ENCODE data around the gene HRG. TPM values are rescaled to one million over a fixed set of nuclear protein-coding genes. Genes with fewer than 3 reads are reported as not detected.

Gene HRG
- total and polyA plus RNA-seq, 2 experiments from 2014 or later: not detected

- Histone ChIP-seq H3K36me3 (ENCODE audit: low read depth) (no peaks in the 10 kb centered on the region), H2AFZ (no peak overlapping the region), H3K79me2 (ENCODE audit: insufficient read depth) (no peaks in the 10 kb centered on the region), H3K4me1 (ENCODE audit: insufficient read depth) (no peaks in the 10 kb centered on the region), H3K27ac (no peak overlapping the region), H4K20me1 (ENCODE audit: insufficient read depth) (no peaks in the 10 kb centered on the region), H3F3A (ENCODE audit: insufficient read depth) (no peaks in the 10 kb centered on the region), H3K9me2 (ENCODE audit: insufficient read depth) (no peaks in the 10 kb centered on the region), H3K27me3 (replicated peaks; ENCODE audit: insufficient read depth) (peaks cover 20% of the 10 kb centered on the region), H3K9ac (no peak overlapping the region), H3K4me3 (no peak overlapping the region), H3K4me2 (ENCODE audit: unreplicated experiment) (no peak overlapping the region), H3K9me3 (ENCODE audit: low read depth) (no peaks in the 10 kb centered on the region)
- WGBS, 2 experiments (ENCODE audit: low coverage in 1 of 2, low lambda C conversion rate in 2 of 2, missing lambda C conversion rate in 2 of 2): 3 to 5% methylated on average over 4 of the region's 4 CpGs
- TF ChIP-seq EZH2phosphoT487 (IDR thresholded peaks at IDR 0.05; ENCODE audit: insufficient read depth, low read depth): no peak
- no peak for TF ChIP-seq EZH2 (IDR thresholded peaks at IDR 0.05; ENCODE audit: insufficient read depth, poor library complexity, severe bottlenecking)
- DNase-seq: no peak
- in situ Hi-C loops (cut with MboI): no loop called here
Observed at GRCh38 chr3:186664506-186664905, 1.3 kb upstream of the HRG start.

- no peak overlapping the region for H3K9ac ChIP-seq
- H2AFZ ChIP-seq: no peak overlapping the region
- 34 to 38% methylated on average over 6 of the region's 6 CpGs for WGBS, 2 experiments (ENCODE audit: low coverage in 1 of 2, low lambda C conversion rate in 2 of 2, missing lambda C conversion rate in 2 of 2)
- no peak overlapping the region for H3K4me2 ChIP-seq (ENCODE audit: unreplicated experiment)
- H3K27me3 ChIP-seq (replicated peaks; ENCODE audit: insufficient read depth): peaks cover 35% of the 10 kb centered on the region
- H3K9me2 ChIP-seq (ENCODE audit: insufficient read depth): no peaks in the 10 kb centered on the region
- no peaks in the 10 kb centered on the region for H3K79me2 ChIP-seq (ENCODE audit: insufficient read depth)
- in situ Hi-C loops (cut with MboI): no loop called here
- H4K20me1 ChIP-seq (ENCODE audit: insufficient read depth): no peaks in the 10 kb centered on the region
- no peak overlapping the region for H3K27ac ChIP-seq
- DNase-seq: no peak
- no peaks in the 10 kb centered on the region for H3K36me3 ChIP-seq (ENCODE audit: low read depth)
- no peak overlapping the region for H3K4me3 ChIP-seq
- no peaks in the 10 kb centered on the region for H3F3A ChIP-seq (ENCODE audit: insufficient read depth)
- no peaks in the 10 kb centered on the region for H3K9me3 ChIP-seq (ENCODE audit: low read depth)
- no peaks in the 10 kb centered on the region for H3K4me1 ChIP-seq (ENCODE audit: insufficient read depth)
- TF ChIP-seq EZH2 (IDR thresholded peaks at IDR 0.05; ENCODE audit: insufficient read depth, poor library complexity, severe bottlenecking) (no peak), EZH2phosphoT487 (IDR thresholded peaks at IDR 0.05; ENCODE audit: insufficient read depth, low read depth) (no peak)
Observed at GRCh38 chr3:186668426-186668825, 2.6 kb downstream of the HRG start.

GRCh38 chr3:186669378-186670084, 3.7 kb downstream of the HRG start:
- DNase-seq: no peak
- H3K79me2 ChIP-seq (ENCODE audit: insufficient read depth): no peaks in the 10 kb centered on the region
- no peak overlapping the region for H3K9ac ChIP-seq
- no peak overlapping the region for H3K4me2 ChIP-seq (ENCODE audit: unreplicated experiment)
- no peaks in the 10 kb centered on the region for H3K36me3 ChIP-seq (ENCODE audit: low read depth)
- no peaks in the 10 kb centered on the region for H4K20me1 ChIP-seq (ENCODE audit: insufficient read depth)
- H3K4me1 ChIP-seq (ENCODE audit: insufficient read depth): no peaks in the 10 kb centered on the region
- H3F3A ChIP-seq (ENCODE audit: insufficient read depth): no peaks in the 10 kb centered on the region
- H3K4me3 ChIP-seq: no peak overlapping the region
- H2AFZ ChIP-seq: no peak overlapping the region
- no peak overlapping the region for H3K27ac ChIP-seq
- no peak for TF ChIP-seq EZH2 (IDR thresholded peaks at IDR 0.05; ENCODE audit: insufficient read depth, poor library complexity, severe bottlenecking)
- no peak for TF ChIP-seq EZH2phosphoT487 (IDR thresholded peaks at IDR 0.05; ENCODE audit: insufficient read depth, low read depth)
- H3K9me2 ChIP-seq (ENCODE audit: insufficient read depth): no peaks in the 10 kb centered on the region
- 43 to 51% methylated on average over 2 of the region's 2 CpGs for WGBS, 2 experiments (ENCODE audit: low coverage in 1 of 2, low lambda C conversion rate in 2 of 2, missing lambda C conversion rate in 2 of 2)
- H3K9me3 ChIP-seq (ENCODE audit: low read depth): no peaks in the 10 kb centered on the region
- in situ Hi-C loops (cut with MboI): no loop called here
- peaks cover 39% of the 10 kb centered on the region for H3K27me3 ChIP-seq (replicated peaks; ENCODE audit: insufficient read depth)

- Histone ChIP-seq H3K36me3 (ENCODE audit: low read depth) (no peaks in the 10 kb centered on the region), H3K9me3 (ENCODE audit: low read depth) (no peaks in the 10 kb centered on the region), H2AFZ (no peak overlapping the region), H3K4me1 (ENCODE audit: insufficient read depth) (no peaks in the 10 kb centered on the region), H4K20me1 (ENCODE audit: insufficient read depth) (no peaks in the 10 kb centered on the region), H3K27me3 (replicated peaks; ENCODE audit: insufficient read depth) (peaks cover 39% of the 10 kb centered on the region), H3K4me2 (ENCODE audit: unreplicated experiment) (no peak overlapping the region), H3K9ac (no peak overlapping the region), H3F3A (ENCODE audit: insufficient read depth) (no peaks in the 10 kb centered on the region), H3K9me2 (ENCODE audit: insufficient read depth) (no peaks in the 10 kb centered on the region), H3K79me2 (ENCODE audit: insufficient read depth) (no peaks in the 10 kb centered on the region), H3K4me3 (no peak overlapping the region), H3K27ac (no peak overlapping the region)
- TF ChIP-seq EZH2 (IDR thresholded peaks at IDR 0.05; ENCODE audit: insufficient read depth, poor library complexity, severe bottlenecking): no peak
- DNase-seq: no peak
- in situ Hi-C loops (cut with MboI): no loop called here
Observed at GRCh38 chr3:186670155-186670554, 4.3 kb downstream of the HRG start.

- H3K4me1 ChIP-seq (ENCODE audit: insufficient read depth): no peaks in the 10 kb centered on the region
- WGBS, 2 experiments (ENCODE audit: low coverage in 1 of 2, low lambda C conversion rate in 2 of 2, missing lambda C conversion rate in 2 of 2): 40 to 52% methylated on average over 3 of the region's 3 CpGs
- H3K4me2 ChIP-seq (ENCODE audit: unreplicated experiment): no peak overlapping the region
- H4K20me1 ChIP-seq (ENCODE audit: insufficient read depth): no peaks in the 10 kb centered on the region
- no peaks in the 10 kb centered on the region for H3K9me3 ChIP-seq (ENCODE audit: low read depth)
- H3K36me3 ChIP-seq (ENCODE audit: low read depth): no peaks in the 10 kb centered on the region
- no peaks in the 10 kb centered on the region for H3K79me2 ChIP-seq (ENCODE audit: insufficient read depth)
- no peaks in the 10 kb centered on the region for H3F3A ChIP-seq (ENCODE audit: insufficient read depth)
- H3K27ac ChIP-seq: no peak overlapping the region
- peaks cover 31% of the 10 kb centered on the region for H3K27me3 ChIP-seq (replicated peaks; ENCODE audit: insufficient read depth)
- H3K4me3 ChIP-seq: no peak overlapping the region
- H3K9ac ChIP-seq: no peak overlapping the region
- no peak overlapping the region for H2AFZ ChIP-seq
- no peaks in the 10 kb centered on the region for H3K9me2 ChIP-seq (ENCODE audit: insufficient read depth)
- in situ Hi-C loops (cut with MboI): no loop called here
- DNase-seq: no peak
- TF ChIP-seq EZH2phosphoT487 (IDR thresholded peaks at IDR 0.05; ENCODE audit: insufficient read depth, low read depth): no peak
- TF ChIP-seq EZH2 (IDR thresholded peaks at IDR 0.05; ENCODE audit: insufficient read depth, poor library complexity, severe bottlenecking): no peak
Observed at GRCh38 chr3:186671051-186671450, 5.2 kb downstream of the HRG start.

All from GM23248 (cell line).